CD4-positive, alpha-beta T cell treated with Interleukin-21 for 1 hour (primary cell): ENCODE results near the gene TEDC2.

Source experiments
- DNase-seq: peaks from one replicate; pipeline ENCODE4 v3.0.0-alpha.2; 2020

Gene TEDC2

GRCh38 chr16:2466667-2467527 lies 7.0 kb downstream of the TEDC2 start:
- DNase-seq: no peak

DNA sequence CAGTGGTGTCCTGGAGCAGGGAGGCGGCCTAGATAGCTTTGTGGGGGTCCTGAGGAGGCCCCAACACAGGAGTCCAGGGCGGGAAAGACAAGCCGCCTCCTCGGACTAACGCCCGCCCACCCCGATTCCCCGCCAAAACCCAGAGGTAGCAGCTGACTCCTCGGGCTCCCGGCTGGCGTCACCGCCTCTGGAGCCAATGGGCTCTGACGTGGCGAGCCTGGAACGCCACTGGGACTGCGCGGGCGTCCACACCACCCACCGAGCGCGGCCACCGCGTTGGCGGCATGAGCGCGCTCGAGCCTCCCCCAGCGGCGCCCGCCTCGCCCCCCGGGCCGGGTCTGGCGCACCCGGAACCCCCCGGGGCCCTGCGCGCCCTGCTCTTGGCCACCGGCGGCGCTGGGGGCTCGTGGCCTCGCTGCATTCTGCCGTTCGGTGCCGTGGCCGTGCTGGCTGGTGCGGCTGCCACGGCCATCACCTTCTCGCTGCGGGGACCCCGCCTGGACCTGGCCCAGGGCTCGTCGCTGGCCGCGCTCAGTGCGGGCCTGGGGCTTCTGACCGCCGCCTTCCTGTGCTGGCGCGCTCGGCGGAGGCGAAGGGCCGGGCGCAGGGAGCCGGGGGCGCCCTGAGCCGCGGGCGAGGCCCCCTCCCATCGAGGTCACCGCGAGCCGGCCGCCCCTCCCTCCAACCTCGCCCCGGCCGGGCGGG lies 7.8 kb downstream of the TEDC2 start:
- DNase-seq: no peak

DNA sequence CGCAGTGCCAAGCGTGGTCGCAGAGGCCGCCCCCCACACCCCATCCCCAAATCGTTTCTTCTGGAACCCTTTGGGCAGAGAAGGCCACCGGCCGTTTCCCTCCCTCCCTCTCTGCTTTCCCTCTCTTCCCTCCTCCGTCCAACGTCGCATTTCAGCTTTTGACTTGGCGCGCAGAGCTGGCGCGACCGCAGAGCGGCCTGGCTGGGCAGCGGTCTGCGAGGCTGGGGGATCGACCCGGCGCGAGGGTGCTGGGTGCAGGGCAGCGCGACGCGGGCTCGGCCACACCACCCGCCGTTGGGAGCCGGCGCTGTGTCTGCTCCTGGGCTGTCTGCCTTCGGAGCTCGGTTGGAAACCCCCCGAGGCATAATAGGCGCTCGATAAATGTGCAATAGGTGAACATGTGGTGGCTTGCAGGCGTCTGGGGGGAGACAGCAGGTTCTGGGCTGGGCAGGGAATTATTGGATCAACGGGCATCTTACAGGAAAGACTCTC lies 8.4 kb downstream of the TEDC2 start:
- no peak for DNase-seq

- no peak for DNase-seq
Measured at GRCh38 chr16:2468725-2469398, 9.0 kb downstream of the TEDC2 start.

GRCh38 chr16:2469399-2470233 lies 9.7 kb downstream of the TEDC2 start:
- no peak for DNase-seq

DNA sequence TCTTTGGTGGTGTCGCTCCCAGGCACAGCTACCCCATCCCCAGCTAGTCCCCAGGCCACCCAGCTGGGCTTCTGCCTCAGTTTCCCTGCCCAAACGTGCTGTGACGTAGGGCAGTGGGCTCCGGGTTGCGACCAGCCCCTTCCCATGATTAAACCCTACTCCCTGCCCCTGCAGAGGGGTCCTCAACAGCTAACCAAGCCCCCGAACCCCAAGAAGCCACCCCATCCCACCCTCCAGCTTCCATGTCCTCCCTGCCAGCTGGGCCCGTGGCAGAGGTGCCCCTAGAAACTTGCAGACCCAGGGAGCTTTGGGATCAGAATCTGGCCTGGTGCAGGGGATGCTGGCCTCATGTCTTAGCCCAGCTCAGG lies 10.3 kb downstream of the TEDC2 start:
- no peak for DNase-seq

DNA sequence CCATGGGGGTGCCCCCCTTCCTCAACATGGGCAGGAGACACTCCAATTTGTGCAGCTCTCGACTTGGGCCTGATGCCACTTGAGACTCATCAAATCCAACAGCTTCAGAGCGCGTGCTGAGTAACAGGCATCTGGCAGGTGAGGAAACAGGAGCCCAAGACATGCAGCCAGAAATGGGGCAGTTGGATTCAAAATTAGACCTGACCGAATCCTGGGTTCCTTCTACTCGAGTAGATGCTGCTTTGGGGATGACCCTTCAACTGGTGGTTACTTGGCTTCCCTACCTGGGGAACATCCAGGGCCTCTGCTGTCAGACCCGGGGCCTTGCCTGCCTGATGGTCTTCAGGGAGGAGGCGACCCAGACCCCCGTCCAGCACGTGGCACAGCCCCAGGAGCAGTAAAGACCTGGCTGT lies 10.7 kb downstream of the TEDC2 start:
- no peak for DNase-seq

DNA sequence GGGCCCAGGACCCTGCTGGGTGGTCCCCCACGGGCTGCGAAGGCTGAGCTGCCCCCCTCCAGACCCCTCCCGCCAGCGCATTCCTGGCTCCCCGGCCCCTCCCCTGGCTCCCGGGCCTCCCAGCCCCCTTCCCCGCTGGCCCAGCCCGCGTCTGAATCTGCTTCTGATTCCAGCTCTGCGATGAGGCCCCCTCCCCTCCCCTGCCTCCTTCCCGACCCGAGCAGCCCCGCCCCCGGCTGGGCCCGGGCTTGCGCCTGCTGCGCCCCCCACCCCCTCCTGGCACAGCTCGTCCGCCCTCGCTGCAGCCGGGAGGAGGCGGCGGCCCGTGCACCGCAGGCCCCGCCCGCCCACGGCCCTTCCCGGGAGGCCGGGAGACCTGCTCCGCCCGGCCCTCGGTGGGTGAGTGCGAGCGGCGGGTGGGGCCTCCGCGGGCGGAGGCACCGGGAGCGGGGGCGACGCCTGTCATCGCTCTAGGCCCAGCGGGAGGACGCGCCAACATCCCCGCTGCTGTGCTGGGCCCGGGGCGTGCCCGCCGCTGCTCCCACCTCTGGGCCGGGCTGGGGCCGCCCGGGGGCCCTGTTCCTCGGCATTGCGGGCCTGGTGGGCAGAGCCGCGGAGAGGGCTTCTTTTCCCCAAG lies 11.2 kb downstream of the TEDC2 start, which contains the start of gene NTN3:
Gene NTN3 (plus strand): TSS at position 282 of the 637 bp plus-strand sequence. CDS start 405 bp downstream, outside the sequence.
- DNase-seq: no peak

DNA sequence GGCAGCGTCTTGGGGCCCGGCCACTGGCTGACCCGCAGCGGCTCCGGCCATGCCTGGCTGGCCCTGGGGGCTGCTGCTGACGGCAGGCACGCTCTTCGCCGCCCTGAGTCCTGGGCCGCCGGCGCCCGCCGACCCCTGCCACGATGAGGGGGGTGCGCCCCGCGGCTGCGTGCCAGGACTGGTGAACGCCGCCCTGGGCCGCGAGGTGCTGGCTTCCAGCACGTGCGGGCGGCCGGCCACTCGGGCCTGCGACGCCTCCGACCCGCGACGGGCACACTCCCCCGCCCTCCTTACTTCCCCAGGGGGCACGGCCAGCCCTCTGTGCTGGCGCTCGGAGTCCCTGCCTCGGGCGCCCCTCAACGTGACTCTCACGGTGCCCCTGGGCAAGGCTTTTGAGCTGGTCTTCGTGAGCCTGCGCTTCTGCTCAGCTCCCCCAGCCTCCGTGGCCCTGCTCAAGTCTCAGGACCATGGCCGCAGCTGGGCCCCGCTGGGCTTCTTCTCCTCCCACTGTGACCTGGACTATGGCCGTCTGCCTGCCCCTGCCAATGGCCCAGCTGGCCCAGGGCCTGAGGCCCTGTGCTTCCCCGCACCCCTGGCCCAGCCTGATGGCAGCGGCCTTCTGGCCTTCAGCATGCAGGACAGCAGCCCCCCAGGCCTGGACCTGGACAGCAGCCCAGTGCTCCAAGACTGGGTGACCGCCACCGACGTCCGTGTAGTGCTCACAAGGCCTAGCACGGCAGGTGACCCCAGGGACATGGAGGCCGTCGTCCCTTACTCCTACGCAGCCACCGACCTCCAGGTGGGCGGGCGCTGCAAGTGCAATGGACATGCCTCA lies 12.0 kb downstream of the TEDC2 start:
- no peak for DNase-seq

GRCh38 chr16:2472488-2472864 lies 12.6 kb downstream of the TEDC2 start:
- DNase-seq: no peak

DNA sequence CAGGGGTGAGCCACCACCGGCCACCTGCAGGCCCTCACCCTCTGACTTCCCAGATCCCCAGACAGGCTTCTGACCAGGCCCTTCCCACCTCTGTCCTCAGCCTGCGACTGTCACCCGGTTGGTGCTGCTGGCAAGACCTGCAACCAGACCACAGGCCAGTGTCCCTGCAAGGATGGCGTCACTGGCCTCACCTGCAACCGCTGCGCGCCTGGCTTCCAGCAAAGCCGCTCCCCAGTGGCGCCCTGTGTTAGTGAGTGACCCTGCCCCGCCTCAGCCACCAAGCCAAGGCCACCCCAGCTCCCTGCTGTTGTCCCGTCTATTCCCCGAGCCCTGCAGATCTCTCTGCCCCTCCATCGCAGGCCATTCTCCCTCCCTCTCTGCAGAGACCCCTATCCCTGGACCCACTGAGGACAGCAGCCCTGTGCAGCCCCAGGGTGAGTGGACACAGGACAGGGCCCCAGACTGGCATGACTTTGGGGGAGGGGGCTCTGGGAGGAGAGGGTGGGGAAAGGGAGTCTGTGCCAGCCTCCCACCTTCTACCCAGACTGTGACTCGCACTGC lies 13.1 kb downstream of the TEDC2 start:
- no peak for DNase-seq

DNA sequence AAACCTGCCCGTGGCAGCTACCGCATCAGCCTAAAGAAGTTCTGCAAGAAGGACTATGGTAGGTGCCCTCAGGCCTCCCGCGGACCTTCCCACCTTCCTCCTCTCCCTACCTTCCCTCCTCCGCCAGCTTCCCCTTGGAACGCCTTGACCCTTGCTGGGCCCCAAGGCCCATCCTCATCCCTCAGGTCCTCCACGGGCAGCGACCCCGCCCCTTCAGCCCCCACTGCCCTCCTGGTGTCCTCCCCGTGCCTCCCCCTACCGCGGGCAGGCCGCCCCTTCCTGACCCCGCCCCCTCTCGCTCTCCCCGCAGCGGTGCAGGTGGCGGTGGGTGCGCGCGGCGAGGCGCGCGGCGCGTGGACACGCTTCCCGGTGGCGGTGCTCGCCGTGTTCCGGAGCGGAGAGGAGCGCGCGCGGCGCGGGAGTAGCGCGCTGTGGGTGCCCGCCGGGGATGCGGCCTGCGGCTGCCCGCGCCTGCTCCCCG lies 13.6 kb downstream of the TEDC2 start:
- peak; percentile 29 for DNase-seq

DNA sequence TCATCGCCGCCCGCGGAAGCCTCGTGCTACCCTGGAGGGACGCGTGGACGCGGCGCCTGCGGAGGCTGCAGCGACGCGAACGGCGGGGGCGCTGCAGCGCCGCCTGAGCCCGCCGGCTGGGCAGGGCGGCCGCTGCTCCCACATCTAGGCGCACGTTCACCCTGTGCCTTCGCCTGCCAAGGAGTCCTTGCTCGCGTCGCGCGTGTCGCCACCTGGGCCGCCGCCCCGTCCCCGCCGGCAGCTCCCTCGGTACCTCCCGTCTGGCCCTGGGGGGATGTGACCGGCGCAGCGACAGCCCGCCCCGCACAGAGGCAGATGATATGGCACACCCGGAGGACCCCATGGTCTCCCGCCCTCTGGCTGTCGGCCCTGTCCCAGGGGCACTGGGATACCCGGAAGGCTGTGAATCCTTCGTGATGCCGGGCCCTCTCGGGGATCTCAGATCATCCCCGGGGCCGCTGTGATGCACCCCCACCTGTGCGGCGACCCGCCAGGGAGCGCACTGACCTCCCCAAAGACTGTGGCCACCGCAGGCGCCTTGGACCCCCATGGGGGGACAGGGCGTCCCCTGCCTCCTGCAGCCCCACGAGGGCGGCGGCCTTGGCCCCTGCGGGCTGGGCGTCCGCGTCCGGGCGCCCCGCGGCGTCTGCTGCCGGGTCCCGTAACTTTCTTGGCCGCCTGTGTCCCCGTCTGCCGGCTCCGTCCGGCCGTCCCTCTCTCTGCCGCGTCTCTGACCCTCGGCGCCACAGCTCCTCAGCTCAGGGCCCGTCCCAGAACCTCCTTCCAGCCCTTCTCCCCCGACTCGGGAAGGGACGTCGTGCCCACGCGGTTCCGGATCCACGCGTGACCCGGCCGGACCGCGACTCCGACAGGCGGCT lies 14.3 kb downstream of the TEDC2 start:
- peak; percentile 67 for DNase-seq

DNA sequence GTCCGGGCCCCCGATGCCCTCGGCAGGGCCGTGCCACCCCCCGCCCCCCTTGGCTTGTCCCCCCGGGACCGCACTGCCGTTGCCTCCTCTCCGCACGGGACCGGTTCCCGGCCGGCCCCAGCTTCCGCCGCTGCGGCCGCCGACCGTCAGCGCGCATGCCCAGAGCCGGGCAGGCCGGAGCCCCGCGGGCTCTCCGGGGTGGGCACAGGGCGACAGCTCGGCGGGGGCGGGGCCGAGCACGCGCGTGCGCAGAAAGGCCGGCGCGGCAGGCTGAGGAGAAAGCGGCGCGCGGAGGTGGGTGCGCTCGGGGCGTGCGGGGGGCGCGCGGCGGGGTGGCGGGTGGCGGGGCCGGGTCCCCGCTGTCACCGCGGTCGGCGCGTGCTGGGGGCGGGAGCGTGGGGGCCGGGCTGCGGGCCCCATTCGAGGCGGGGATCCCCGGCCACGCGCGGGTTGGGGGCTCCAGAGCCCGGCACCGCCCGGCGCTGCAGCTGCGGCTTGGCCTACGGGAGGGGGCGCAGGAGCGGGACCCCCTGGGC lies 15.0 kb downstream of the TEDC2 start, which contains the start of gene TBC1D24:
Gene TBC1D24 (plus strand): TSS at position 251 of the 536 bp plus-strand sequence. CDS start 21,022 bp downstream, outside the sequence.
- peak; percentile 86 for DNase-seq

- peak; percentile 40 for DNase-seq
Measured at GRCh38 chr16:2475413-2476344, 15.8 kb downstream of the TEDC2 start.

DNA sequence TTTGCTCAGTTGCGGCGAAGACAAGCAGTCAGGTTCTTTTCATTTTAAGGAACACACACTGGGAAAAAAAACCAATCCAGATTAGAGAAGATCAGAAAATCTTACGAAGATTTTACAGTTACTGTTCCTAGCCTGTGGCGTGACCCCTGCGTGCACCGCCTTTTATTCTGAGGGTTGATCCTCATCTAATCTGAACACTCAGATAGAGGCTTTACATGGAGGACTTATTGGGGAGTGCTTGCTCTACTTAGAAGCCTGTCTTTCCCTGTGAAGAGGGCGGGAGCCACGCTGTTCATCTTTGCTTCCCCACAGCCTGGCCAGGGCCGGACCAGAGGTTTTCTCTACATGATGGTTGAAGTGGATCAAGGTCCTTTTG lies 16.4 kb downstream of the TEDC2 start:
- DNase-seq: no peak

- no peak for DNase-seq
Measured at GRCh38 chr16:2476741-2477140, 16.8 kb downstream of the TEDC2 start.

GRCh38 chr16:2477327-2477726 lies 17.4 kb downstream of the TEDC2 start:
- DNase-seq: no peak
